Epithelial cell of proximal tubule (primary cell): ENCODE results near the gene MSANTD1. TPM values are rescaled to one million over a fixed set of nuclear protein-coding genes. Genes with fewer than 3 reads are reported as not detected.

Experiments used
- DNase-seq: peaks from one replicate; pipeline ENCODE4 v3.0.0-alpha.2; 2011; ENCODE audit warnings: low read depth
- H3K4me3 ChIP-seq: 2 replicates; pipeline ENCODE4 v1.5.1; 2011; ENCODE audit warnings: low read depth, mild to moderate bottlenecking, low read length
- total RNA-seq: library from RNA; depleted of rRNA; stranded (reverse); fragments of >200 nt; gene quantifications from 2 replicates; pipeline ENCODE4 v1.2.3, GENCODE V29; 2015
- TF ChIP-seq, protein P1 (sequence below): conservative IDR thresholded peaks from 2 replicates; pipeline ENCODE4 v1.5.1; 2012; ENCODE audit warnings: low read depth, mild to moderate bottlenecking, low read length

The MSANTD1 gene
- total RNA-seq, 1 donor from 2014 or later, result not detected

- H3K4me3 ChIP-seq, result no peak overlapping the region
- TF ChIP-seq, protein P1, sequence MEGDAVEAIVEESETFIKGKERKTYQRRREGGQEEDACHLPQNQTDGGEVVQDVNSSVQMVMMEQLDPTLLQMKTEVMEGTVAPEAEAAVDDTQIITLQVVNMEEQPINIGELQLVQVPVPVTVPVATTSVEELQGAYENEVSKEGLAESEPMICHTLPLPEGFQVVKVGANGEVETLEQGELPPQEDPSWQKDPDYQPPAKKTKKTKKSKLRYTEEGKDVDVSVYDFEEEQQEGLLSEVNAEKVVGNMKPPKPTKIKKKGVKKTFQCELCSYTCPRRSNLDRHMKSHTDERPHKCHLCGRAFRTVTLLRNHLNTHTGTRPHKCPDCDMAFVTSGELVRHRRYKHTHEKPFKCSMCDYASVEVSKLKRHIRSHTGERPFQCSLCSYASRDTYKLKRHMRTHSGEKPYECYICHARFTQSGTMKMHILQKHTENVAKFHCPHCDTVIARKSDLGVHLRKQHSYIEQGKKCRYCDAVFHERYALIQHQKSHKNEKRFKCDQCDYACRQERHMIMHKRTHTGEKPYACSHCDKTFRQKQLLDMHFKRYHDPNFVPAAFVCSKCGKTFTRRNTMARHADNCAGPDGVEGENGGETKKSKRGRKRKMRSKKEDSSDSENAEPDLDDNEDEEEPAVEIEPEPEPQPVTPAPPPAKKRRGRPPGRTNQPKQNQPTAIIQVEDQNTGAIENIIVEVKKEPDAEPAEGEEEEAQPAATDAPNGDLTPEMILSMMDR, result no peak
- no peak for DNase-seq
Observed at GRCh38 chr4:3247399-3248177, 1.4 kb upstream of the MSANTD1 start.

DNA sequence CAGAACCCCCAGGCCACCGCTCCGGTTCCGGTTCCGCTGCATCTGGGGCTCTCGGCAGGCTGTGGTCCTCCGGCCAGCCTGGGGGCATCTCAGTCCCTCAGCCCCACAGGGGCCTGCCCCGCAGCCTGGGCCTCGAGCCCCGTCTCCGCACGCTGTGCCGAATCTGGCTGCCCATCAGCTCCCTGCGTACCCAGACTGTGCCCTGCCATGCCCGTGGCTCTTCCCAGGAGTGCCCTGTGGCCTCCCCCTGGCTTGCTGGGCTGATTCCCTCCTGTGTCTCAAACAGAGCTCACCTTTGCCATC, 830 bp upstream of the MSANTD1 start:
- no peak overlapping the region for H3K4me3 ChIP-seq
- TF ChIP-seq, protein P1, result no peak
- DNase-seq, result no peak

DNA sequence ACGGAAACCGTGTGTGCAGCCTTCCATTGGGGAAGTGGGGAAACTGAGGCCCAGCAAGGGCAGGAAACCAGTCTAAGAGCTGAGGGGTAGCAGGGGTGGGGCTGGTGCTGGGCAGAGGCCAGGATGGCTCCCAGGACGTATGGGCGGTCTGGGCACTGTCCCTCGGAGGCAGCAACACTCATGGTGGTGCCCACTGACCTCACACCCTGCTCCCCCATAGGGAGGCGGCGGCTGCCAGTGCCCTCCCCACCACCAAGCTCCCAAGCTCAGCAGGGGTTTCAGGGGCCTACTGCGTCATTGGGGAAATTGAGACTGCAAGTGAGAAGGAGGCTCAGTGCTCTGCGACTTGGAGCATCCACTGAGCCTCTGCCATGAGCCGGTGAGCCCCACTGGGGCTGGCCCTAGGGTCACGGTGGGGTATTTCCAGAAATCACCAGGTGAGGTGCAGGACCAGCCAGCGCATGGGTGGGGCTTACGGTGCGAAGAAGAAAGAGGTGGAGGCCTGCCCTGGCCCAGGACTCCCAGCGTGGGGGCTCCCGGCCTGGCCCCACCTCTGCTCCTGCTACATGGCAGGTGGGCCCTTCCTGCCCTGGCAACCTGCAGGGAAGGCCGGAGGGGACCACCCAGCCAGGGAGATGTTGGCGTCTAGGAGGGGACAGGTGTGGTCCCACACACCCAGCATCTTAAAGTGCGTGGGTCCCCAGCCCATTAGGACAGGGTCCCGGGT, 915 bp downstream of the MSANTD1 start:
- H3K4me3 ChIP-seq, result no peak overlapping the region
- TF ChIP-seq, protein P1, result no peak
- no peak for DNase-seq

DNA sequence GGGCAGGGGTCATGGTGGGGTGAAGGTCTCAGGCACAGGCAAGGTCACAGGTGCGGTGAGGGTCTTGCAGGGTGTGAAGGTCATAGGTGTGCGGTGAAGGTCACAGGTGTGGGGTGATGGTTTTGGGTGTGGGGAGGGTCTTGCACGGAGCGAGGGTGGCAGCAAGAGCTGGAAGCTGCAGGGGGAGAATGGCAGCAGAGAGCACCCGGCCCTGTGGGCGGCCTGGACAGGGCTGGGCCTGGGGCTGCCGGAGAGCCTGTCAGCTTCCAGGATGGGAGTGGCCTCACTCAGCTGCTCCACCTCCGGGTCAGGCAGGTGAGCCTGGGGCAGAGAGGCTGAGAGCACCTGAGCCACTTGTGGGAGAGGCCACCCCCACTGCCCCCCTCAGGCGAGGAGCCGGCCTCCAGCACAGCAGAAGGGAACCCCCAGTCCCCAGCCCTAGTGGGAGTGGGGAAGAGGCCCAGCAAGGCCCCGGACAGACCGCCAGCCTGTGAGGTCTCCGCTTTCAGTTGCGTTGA, 1.5 kb downstream of the MSANTD1 start:
- DNase-seq, result no peak
- TF ChIP-seq, protein P1, result no peak
- H3K4me3 ChIP-seq, result no peak overlapping the region

- TF ChIP-seq, protein P1, result no peak
- no peak overlapping the region for H3K4me3 ChIP-seq
- DNase-seq, result no peak
Observed at GRCh38 chr4:3250956-3251690, 2.2 kb downstream of the MSANTD1 start.

GRCh38 chr4:3251691-3252479, 2.9 kb downstream of the MSANTD1 start:
- DNase-seq, result no peak
- TF ChIP-seq, protein P1, result no peak
- no peak overlapping the region for H3K4me3 ChIP-seq
